ENCODE data around the gene IQSEC1. TPM values are rescaled to one million over a fixed set of nuclear protein-coding genes. Genes with fewer than 3 reads are reported as not detected.
A peak's percentile ranks its signal among the peaks of the same experiment; 100 is the strongest.

Gene IQSEC1
- total and polyA plus RNA-seq, 9 of the 15 experiments (the other 6 are each of a cell fraction or from before 2014, with no cell fraction given) = 0.56 to 39.0 (median 6.8) TPM

- in situ Hi-C loops (cut with MboI) (no loop called here), intact Hi-C loops (cut with micrococcal nuclease) (no loop called here)
- CTCF ChIA-PET (ENCODE audit: low intra/inter-chr PET ratio) = no interaction called here
- peak overlapping the region in 1 of 2 experiments; percentile 81; a peak in 1 of 4 replicates for H3K9ac ChIP-seq (ENCODE audit: insufficient read depth in 1 of 2, low read depth in 2 of 2, low read length in 2 of 2)
- no peak overlapping the region for H3K27ac ChIP-seq (ENCODE audit: extremely low read depth, low read depth, low read length)
- H3K9me1 ChIP-seq (ENCODE audit: control insufficient read depth, insufficient read depth, low read length) = no peaks in the 10 kb centered on the region
- H3K27me3 ChIP-seq (ENCODE audit: control insufficient read depth in 2 of 2, insufficient read depth in 2 of 2, low read length in 2 of 2) = peaks cover 11 to 23% of the 10 kb centered on the region in 2 experiments; a peak in 4 of 5 replicates
- 10% methylated on average over 17 of the region's 20 CpGs for WGBS (ENCODE audit: insufficient coverage, low coverage, missing lambda C conversion rate)
- H3K36me3 ChIP-seq (ENCODE audit: control insufficient read depth, insufficient read depth, low read length) = no peaks in the 10 kb centered on the region
- POLR2A ChIA-PET = interaction anchor here (0.5 to 1.7 kb wide), 5 partner anchors 9 to 107 kb away, joined by 3 to 8 read pairs (median 3); no protein-coding TSS in a partner anchor
- H3K79me2 ChIP-seq (ENCODE audit: control insufficient read depth, insufficient read depth, low read length) = no peaks in the 10 kb centered on the region
- no TSS peak for BruUV-seq (replicated peaks)
- H2AFZ ChIP-seq (ENCODE audit: low read depth, low read length) = no peak overlapping the region
- peak; percentile 16; the same call in 1 of the 2 replicates for TF ChIP-seq ATF3 (IDR thresholded peaks at IDR 0.05)
- no peak for TF ChIP-seq ATF3 (CRISPR knock-in tag; conservative IDR thresholded peaks at IDR 0.05)
- TF ChIP-seq ZBTB43 (CRISPR knock-in tag; IDR thresholded peaks at IDR 0.05) = no peak
- TF ChIP-seq ZBTB33 (CRISPR knock-in tag; IDR thresholded peaks at IDR 0.05) = peak; percentile 53; the same call in 1 of the 2 replicates
- 0 out of 2 replicates have a peak, but pooled peaks have one; percentile 12 for TF ChIP-seq JUND (IDR thresholded peaks at IDR 0.05; ENCODE audit: borderline replicate concordance, low read depth, low read length)
- no peak for TF ChIP-seq JUND (tag; IDR thresholded peaks at IDR 0.05; ENCODE audit: borderline replicate concordance, low read depth, low read length)
- TF ChIP-seq TFAP4 (CRISPR knock-in tag; IDR thresholded peaks at IDR 0.05; ENCODE audit: borderline replicate concordance) = peak; percentile 50
- no peak for TF ChIP-seq ZNF696 (CRISPR knock-in tag; conservative IDR thresholded peaks at IDR 0.05)
- TF ChIP-seq ZBTB7A (IDR thresholded peaks at IDR 0.05; ENCODE audit: borderline replicate concordance, control insufficient read depth, low read depth, low read length) = peak; percentile 59; the same call in 1 of the 2 replicates
- no peak for TF ChIP-seq KDM2B (CRISPR knock-in tag; IDR thresholded peaks at IDR 0.05)
- TF ChIP-seq SPI1 (IDR thresholded peaks at IDR 0.05; ENCODE audit: borderline replicate concordance, low read depth, low read length) = peak; percentile 50; the same call in 1 of the 2 replicates
- ATAC-seq (peak; percentile 12; the same call in 2 of the 3 replicates), DNase-seq (ENCODE audit: extremely low read depth in 1 of 4, low spot score in 3 of 4) (peak in 3 of 4 experiments; percentile 34 to 61 (median 58)), FAIRE-seq (no peak)
- H3K4me2 ChIP-seq (ENCODE audit: insufficient read depth, low read length) = no peak overlapping the region
- peaks cover 5% of the 10 kb centered on the region; the same call in 1 of the 2 replicates for H4K20me1 ChIP-seq (replicated peaks; ENCODE audit: control insufficient read depth, insufficient read depth, low read length)
- H3K4me3 ChIP-seq = no peak overlapping the region
- peaks cover 0 to 47% of the 10 kb centered on the region in 2 experiments; a peak in 2 of 5 replicates for H3K4me1 ChIP-seq (replicated peaks in 1 of 2; ENCODE audit: control insufficient read depth in 2 of 2, insufficient read depth in 2 of 2, low read length in 2 of 2)
- no peaks in the 10 kb centered on the region for H3K9me3 ChIP-seq (replicated peaks; ENCODE audit: control insufficient read depth, insufficient read depth, low read depth, low read length)
Observed at GRCh38 chr3:13022348-13023234, 50.6 kb downstream of the IQSEC1 start.
